ENCODE results near the gene SGSM1. TPM values are rescaled to one million over a fixed set of nuclear protein-coding genes. Genes with fewer than 3 reads are reported as not detected.

Gene SGSM1
- total and polyA plus RNA-seq, 2 donors from 2014 or later: 3.6 to 4.7 TPM

DNA sequence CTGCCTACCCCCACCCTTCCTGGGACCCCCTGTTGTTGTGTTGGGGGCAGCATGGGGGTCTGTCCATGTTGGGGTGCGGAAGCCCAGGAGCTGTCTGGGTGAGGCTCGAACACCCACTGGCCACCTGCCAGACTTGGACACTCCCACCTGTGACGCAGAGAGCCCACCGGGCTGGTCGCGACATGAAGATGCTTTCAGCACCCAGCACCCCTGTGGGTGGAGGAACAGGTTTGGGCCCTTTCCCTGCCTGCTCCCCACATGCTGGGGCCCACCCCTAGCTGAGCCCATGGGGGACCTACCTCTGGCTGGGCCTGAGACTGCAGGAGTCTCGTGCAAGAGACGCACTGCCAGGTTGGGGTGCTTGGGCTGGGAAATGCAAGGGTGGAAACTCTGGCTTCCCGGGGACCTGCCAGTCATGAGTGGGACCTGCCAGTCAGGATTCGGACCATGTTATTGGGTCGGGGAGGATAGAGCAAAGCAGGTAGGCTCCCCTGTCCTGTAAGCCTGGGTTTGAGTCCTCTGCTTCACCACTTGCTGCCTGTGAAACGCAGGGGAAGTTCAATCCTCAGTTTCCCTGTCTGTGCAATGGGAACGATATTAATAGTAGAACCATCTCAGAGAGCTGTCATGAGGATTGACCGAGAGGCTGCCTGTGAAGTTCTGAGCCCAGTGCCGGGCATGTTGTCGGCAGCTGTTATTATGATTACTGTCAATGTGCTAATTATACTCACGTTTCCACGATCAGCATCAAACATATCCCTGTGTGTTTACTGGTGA lies 170.6 kb downstream of the SGSM1 start:
- no peak for DNase-seq
- FAIRE-seq: no peak
- peak overlapping the region in 1 of 3 donors; percentile 42 for H3K9ac ChIP-seq (ENCODE audit: low read length in 3 of 3)

More for the DNA sequence above, 170.6 kb downstream of the SGSM1 start:
- Histone ChIP-seq H3K4me1 (ENCODE audit: control insufficient read depth in 2 of 3, insufficient read depth in 2 of 3, low read depth in 1 of 3, low read length in 3 of 3) (peaks cover 0 to 18% (median 9%) of the 10 kb centered on the region in 3 donors), H3K4me3 (ENCODE audit: low read length in 3 of 3) (no peak overlapping the region), H3K27ac (ENCODE audit: low read depth in 2 of 2, low read length in 2 of 2) (peak overlapping the region in 1 of 2 donors; percentile 52), H3K9me3 (ENCODE audit: control insufficient read depth in 2 of 3, insufficient read depth in 1 of 3, low read length in 3 of 3) (no peaks in the 10 kb centered on the region), H3K27me3 (ENCODE audit: control insufficient read depth, insufficient read depth, low read length) (no peaks in the 10 kb centered on the region), H3K36me3 (ENCODE audit: control insufficient read depth in 2 of 3, insufficient read depth in 3 of 3, low read length in 3 of 3) (no peaks in the 10 kb centered on the region)
- intact Hi-C loops (cut with DNase I): no loop called here
- TF ChIP-seq, protein P1, sequence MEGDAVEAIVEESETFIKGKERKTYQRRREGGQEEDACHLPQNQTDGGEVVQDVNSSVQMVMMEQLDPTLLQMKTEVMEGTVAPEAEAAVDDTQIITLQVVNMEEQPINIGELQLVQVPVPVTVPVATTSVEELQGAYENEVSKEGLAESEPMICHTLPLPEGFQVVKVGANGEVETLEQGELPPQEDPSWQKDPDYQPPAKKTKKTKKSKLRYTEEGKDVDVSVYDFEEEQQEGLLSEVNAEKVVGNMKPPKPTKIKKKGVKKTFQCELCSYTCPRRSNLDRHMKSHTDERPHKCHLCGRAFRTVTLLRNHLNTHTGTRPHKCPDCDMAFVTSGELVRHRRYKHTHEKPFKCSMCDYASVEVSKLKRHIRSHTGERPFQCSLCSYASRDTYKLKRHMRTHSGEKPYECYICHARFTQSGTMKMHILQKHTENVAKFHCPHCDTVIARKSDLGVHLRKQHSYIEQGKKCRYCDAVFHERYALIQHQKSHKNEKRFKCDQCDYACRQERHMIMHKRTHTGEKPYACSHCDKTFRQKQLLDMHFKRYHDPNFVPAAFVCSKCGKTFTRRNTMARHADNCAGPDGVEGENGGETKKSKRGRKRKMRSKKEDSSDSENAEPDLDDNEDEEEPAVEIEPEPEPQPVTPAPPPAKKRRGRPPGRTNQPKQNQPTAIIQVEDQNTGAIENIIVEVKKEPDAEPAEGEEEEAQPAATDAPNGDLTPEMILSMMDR (IDR thresholded peaks at IDR 0.05; ENCODE audit: borderline replicate concordance, extremely low read depth, insufficient read depth): no peak

Other genes with a start within 250 kb of the SGSM1 start
- 47.6 TPM for gene LRRC75B, start 213.1 kb upstream of the SGSM1 start, total RNA-seq
- 23.4 TPM for gene LRRC75B, start 213.1 kb upstream of the SGSM1 start, polyA plus RNA-seq (ENCODE audit: insufficient read depth, low read depth, low replicate concordance)
- 169 TPM for gene GGT1, start 203.0 kb upstream of the SGSM1 start, total RNA-seq
- gene GGT1, start 203.0 kb upstream of the SGSM1 start, polyA plus RNA-seq (ENCODE audit: insufficient read depth, low read depth, low replicate concordance): 153 TPM
- not detected for gene PIWIL3, start 31.5 kb upstream of the SGSM1 start, total RNA-seq
- not detected for gene PIWIL3, start 31.5 kb upstream of the SGSM1 start, polyA plus RNA-seq (ENCODE audit: insufficient read depth, low read depth, low replicate concordance)
- gene LHFPL7, start 140.5 kb downstream of the SGSM1 start, total RNA-seq: not detected
- gene LHFPL7, start 140.5 kb downstream of the SGSM1 start, polyA plus RNA-seq (ENCODE audit: insufficient read depth, low read depth, low replicate concordance): not detected
- 65.2 TPM for gene KIAA1671, start 146.5 kb downstream of the SGSM1 start, total RNA-seq
- 7.3 TPM for gene KIAA1671, start 146.5 kb downstream of the SGSM1 start, polyA plus RNA-seq (ENCODE audit: insufficient read depth, low read depth, low replicate concordance)